ENCODE measurements around the gene KCNT1. TPM values are rescaled to one million over a fixed set of nuclear protein-coding genes. Genes with fewer than 3 reads are reported as not detected.

Gene KCNT1
- total RNA-seq, 1 donor from 2014 or later, result 0.14 TPM

DNA sequence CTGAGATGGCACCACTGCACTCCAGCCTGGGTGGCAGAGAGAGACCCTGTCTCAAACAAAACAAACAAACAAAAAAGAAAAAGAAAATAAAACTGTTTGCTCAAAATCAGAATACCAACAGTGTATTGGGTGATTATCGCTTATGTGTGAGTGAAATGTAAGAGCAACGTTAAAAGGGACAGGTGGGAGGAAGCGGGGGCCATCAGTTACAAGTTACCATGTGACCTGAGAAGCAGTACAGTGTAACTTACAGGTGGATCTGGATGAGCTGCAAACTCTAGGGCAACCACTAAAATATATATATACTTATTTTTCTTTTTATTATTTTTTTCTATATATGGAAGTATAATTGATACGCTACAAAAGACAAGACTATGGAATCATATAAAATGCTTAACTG, 93.4 kb downstream of the KCNT1 start:
- Mint-ChIP-seq H3K9me3 (no peaks in the 10 kb centered on the region), H3K27ac (ENCODE audit: unreplicated experiment) (no peak overlapping the region), H3K4me1 (peaks cover 3% of the 10 kb centered on the region), H3K27me3 (ENCODE audit: low read depth) (peaks cover 4% of the 10 kb centered on the region), H3K36me3 (ENCODE audit: low read depth) (no peaks in the 10 kb centered on the region), H3K4me3 (no peak overlapping the region)
- no peak for DNase-seq (ENCODE audit: low read depth, low spot score)
- TF ChIP-seq, protein P1, sequence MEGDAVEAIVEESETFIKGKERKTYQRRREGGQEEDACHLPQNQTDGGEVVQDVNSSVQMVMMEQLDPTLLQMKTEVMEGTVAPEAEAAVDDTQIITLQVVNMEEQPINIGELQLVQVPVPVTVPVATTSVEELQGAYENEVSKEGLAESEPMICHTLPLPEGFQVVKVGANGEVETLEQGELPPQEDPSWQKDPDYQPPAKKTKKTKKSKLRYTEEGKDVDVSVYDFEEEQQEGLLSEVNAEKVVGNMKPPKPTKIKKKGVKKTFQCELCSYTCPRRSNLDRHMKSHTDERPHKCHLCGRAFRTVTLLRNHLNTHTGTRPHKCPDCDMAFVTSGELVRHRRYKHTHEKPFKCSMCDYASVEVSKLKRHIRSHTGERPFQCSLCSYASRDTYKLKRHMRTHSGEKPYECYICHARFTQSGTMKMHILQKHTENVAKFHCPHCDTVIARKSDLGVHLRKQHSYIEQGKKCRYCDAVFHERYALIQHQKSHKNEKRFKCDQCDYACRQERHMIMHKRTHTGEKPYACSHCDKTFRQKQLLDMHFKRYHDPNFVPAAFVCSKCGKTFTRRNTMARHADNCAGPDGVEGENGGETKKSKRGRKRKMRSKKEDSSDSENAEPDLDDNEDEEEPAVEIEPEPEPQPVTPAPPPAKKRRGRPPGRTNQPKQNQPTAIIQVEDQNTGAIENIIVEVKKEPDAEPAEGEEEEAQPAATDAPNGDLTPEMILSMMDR (conservative IDR thresholded peaks at IDR 0.05), result no peak

DNA sequence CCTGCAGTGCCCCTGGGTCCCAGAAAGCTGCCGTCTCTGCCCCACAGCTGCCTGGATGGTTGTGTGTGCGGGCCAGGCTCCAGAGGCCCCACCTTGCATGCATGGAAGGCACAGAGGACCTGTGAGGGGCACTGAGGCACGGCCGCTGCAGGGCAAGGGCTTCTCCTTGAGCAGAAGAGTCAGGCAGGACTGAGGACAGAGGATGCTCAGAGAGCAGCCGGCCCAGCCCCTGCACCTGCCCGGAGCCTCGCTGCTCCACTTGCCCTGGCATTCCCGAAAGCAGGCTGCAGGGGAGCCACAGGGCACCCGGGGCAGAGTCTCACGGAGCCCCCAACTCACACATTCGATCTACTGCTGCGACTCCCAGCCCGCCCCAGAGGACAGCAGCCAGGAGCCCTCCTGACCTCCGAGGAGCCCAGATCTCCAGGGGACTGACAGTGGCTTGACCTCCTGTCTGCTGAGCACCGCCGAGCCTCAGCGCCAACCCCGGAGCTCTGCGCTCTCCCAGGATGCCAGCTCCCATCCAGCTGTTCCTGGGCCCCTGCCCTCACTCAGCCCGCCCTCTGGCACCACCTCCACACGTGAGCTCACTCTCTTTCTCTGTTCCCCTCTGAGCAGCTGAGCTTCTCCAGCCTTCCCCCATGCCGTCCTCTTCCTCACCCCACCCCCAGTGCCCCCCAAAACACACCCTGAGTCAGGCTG, 95.0 kb downstream of the KCNT1 start:
- no peaks in the 10 kb centered on the region for H3K9me3 Mint-ChIP-seq
- no peaks in the 10 kb centered on the region for H3K36me3 Mint-ChIP-seq (ENCODE audit: low read depth)
- H3K4me1 Mint-ChIP-seq, result peaks cover 3% of the 10 kb centered on the region
- no peak for DNase-seq (ENCODE audit: low read depth, low spot score)
- TF ChIP-seq, protein P1 (conservative IDR thresholded peaks at IDR 0.05), result no peak
- H3K27me3 Mint-ChIP-seq (ENCODE audit: low read depth), result peaks cover 4% of the 10 kb centered on the region
- no peak overlapping the region for H3K27ac Mint-ChIP-seq (ENCODE audit: unreplicated experiment)
- no peak overlapping the region for H3K4me3 Mint-ChIP-seq

DNA sequence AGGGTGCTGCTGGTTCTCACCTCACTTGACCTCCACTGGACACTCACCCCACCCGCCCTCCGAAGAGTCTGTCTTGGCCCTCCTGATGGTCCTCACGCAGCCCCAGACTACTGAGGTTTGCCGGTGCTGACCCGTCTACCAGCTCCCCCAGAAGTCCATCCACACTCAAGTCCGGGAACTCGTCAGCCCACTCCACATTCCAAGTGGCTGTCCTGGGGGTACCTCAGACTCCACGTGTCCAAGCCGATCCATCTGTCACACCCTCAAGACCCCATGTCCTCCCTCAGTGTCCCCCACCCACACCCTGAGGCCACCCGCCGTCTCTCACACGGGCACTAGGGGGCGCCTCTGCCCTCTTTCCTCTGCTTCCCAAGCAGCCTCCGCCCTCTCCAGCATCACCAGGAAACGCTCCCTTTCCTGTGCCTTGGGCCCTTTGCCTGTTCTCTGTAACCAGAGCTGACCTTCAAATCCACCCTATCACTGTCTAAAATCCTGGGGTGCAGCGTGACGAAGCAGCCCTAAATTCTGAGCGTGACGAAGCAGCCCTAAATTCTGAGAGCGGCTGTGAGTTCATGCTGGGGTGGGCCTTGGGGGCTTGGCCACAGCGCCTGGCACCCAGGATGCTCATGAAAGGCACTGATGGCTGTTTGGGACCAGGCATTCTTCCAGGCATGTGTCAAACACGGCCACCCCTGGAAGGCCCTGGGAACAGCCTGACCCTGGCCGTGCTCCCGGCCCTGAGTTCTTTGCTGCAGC, 95.7 kb downstream of the KCNT1 start:
- Mint-ChIP-seq H3K27ac (ENCODE audit: unreplicated experiment) (no peak overlapping the region), H3K4me3 (no peak overlapping the region), H3K27me3 (ENCODE audit: low read depth) (peaks cover 4% of the 10 kb centered on the region), H3K4me1 (peaks cover 3% of the 10 kb centered on the region), H3K9me3 (no peaks in the 10 kb centered on the region), H3K36me3 (ENCODE audit: low read depth) (no peaks in the 10 kb centered on the region)
- DNase-seq (ENCODE audit: low read depth, low spot score), result peak; percentile 66
- TF ChIP-seq, protein P1 (conservative IDR thresholded peaks at IDR 0.05), result peak; percentile 66

GRCh38 chr9:135798263-135798585, 96.2 kb downstream of the KCNT1 start:
- H3K36me3 Mint-ChIP-seq (ENCODE audit: low read depth), result no peaks in the 10 kb centered on the region
- peaks cover 3% of the 10 kb centered on the region for H3K4me1 Mint-ChIP-seq
- peaks cover 4% of the 10 kb centered on the region for H3K27me3 Mint-ChIP-seq (ENCODE audit: low read depth)
- no peaks in the 10 kb centered on the region for H3K9me3 Mint-ChIP-seq
- no peak overlapping the region for H3K4me3 Mint-ChIP-seq
- no peak overlapping the region for H3K27ac Mint-ChIP-seq (ENCODE audit: unreplicated experiment)
- DNase-seq (ENCODE audit: low read depth, low spot score), result no peak
- TF ChIP-seq, protein P1 (conservative IDR thresholded peaks at IDR 0.05), result no peak

DNA sequence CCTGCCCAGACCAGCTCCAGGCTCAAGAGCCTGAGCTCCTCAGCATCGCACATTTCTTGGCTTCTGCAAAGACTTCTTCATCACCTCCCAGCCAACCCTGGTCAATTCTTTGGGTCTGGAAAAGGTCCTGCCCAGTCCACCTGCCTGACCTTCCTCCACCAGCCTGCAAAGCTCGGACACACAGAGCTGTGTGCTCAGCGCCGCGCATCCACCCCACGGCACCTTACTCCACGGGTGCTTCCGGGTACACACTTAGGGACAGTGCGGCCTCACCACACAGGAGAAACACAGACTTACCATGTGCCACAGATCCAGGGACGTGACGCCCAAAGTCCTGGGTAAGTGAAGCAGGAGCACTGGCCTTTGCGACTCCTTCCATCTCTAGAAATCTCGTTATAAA, 97.3 kb downstream of the KCNT1 start:
- Mint-ChIP-seq H3K27ac (ENCODE audit: unreplicated experiment) (no peak overlapping the region), H3K27me3 (ENCODE audit: low read depth) (peaks cover 4% of the 10 kb centered on the region), H3K4me3 (no peak overlapping the region), H3K36me3 (ENCODE audit: low read depth) (no peaks in the 10 kb centered on the region), H3K4me1 (peaks cover 3% of the 10 kb centered on the region), H3K9me3 (no peaks in the 10 kb centered on the region)
- TF ChIP-seq, protein P1 (conservative IDR thresholded peaks at IDR 0.05), result no peak
- DNase-seq (ENCODE audit: low read depth, low spot score), result no peak
